Measurements from ENCODE around the gene PLVAP. TPM values are rescaled to one million over a fixed set of nuclear protein-coding genes. Genes with fewer than 3 reads are reported as not detected.

Gene PLVAP
- total RNA-seq, 1 donor from 2014 or later: 0.12 TPM

DNA sequence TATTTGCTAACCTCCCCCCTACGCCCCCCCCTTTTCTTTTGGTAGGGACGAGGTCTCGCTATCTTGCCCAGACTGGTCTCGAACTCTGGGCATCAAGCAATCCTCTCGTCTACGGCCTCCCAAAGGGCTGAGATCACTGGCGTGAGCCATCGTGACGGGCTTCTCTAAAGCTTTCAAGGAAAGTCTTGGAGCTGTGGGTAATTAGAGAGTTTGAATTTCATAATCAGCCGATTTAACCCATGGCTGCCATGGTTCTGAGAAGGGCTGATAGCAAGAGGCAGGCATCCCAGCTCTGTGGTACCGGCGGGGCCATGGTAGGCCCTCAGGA lies 73.2 kb downstream of the PLVAP start:
- no peaks in the 10 kb centered on the region for H3K27me3 Mint-ChIP-seq
- no peak for TF ChIP-seq CTCF (IDR thresholded peaks at IDR 0.05; ENCODE audit: unreplicated experiment)
- H3K36me3 Mint-ChIP-seq (ENCODE audit: insufficient read depth): peaks cover under 1% of the 10 kb centered on the region
- H3K27ac Mint-ChIP-seq: no peak overlapping the region
- no peaks in the 10 kb centered on the region for H3K9me3 Mint-ChIP-seq (ENCODE audit: low read depth)
- DNase-seq (ENCODE audit: low spot score, unreplicated experiment): no peak
- peak overlapping the region; percentile 69 for H3K4me3 Mint-ChIP-seq (ENCODE audit: low read depth)
- peaks cover 15% of the 10 kb centered on the region for H3K4me1 Mint-ChIP-seq (ENCODE audit: low read depth)

DNA sequence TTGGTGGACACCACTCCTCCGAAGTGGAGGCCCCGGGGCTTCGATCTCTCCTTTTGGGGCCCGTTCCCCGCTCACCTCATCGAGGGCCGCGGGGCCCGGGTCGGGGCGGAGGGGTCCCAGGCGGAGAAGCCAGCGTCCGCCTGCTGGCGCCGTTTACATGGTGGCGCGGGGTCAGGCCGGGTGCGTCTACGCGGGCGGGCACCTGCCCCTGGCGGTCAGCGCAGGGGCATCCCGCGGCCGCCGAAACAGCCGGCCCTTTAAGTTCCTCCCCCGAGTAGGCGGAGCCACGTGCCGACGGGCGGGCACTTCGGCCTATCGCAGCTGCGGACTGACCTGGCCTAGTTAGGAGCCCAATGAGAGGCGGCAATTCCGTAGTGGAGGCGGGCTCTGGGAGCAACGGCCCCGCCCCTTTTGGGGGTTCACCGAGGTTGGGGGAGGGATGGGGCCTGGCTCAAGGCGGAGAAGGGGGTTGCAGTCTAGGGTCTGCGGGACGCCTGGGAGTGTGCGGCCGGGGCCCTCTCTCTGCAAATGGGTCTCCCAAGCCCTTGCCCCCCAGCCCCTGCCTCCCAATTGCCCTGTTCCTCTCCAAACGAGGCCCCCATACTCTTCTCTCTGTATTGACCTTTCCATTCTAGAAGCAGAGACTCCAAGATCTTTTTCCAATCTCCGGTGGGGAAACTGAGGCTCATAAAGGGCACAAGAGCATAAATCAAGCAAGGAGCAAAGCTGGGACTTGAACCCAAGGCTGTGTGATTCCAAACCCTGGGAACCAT lies 73.8 kb downstream of the PLVAP start, which contains the start of gene ABHD8:
ABHD8 (minus strand) TSS at position 259 of the 773 bp plus-strand sequence. CDS start 1,809 bp downstream, outside the sequence.
- Mint-ChIP-seq H3K27ac (no peak within 1 kb of the TSS), H3K27me3 (no peaks in the 10 kb centered on the region), H3K4me1 (ENCODE audit: low read depth) (peaks cover 15% of the 10 kb centered on the region), H3K36me3 (ENCODE audit: insufficient read depth) (peaks cover 4% of the 10 kb centered on the region), H3K4me3 (ENCODE audit: low read depth) (peak within 1 kb of the TSS; percentile 69), H3K9me3 (ENCODE audit: low read depth) (no peaks in the 10 kb centered on the region)
- peak; percentile 74 for TF ChIP-seq CTCF (IDR thresholded peaks at IDR 0.05; ENCODE audit: unreplicated experiment)
- peak; percentile 96 for DNase-seq (ENCODE audit: low spot score, unreplicated experiment)

DNA sequence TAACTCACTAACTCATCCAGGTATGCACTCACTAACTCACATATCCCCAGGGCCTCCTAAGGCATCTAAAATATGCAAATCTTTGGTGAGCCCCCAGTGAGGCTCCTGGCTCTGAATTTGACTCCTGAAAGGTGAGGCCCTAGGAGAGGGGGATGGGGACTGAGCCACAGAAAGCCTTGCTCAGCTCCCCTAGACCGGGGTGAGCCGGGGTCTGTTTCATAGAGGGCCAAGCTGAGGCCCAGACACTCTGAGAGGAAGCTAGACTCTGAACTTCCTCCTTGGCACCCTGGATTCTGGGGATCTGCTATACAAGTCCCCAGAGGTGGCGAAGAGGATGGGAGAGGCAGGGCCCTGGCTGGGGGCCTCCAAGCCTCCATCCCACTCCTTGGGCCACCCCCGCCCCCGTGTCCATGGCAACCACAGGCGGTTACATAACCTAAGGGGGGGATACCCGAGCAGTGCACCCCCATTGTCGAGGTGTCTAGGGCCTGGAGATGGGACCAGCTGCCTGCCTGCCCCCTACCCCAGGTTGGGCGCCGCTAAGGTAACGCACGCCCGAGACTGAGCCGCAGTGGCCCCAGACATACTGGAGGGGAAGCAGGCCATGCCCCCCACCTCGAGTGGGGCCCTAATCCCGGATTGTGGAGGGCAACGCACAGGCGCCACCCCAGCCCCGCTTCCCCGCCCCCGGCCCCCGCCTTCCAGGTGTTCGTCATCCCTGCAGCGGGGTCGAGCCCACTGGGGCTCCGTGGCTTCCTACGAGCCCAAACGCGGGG lies 74.6 kb downstream of the PLVAP start:
- Mint-ChIP-seq H3K9me3 (ENCODE audit: low read depth) (no peaks in the 10 kb centered on the region), H3K4me3 (ENCODE audit: low read depth) (peak overlapping the region; percentile 69), H3K4me1 (ENCODE audit: low read depth) (peaks cover 12% of the 10 kb centered on the region), H3K27ac (no peak overlapping the region), H3K27me3 (no peaks in the 10 kb centered on the region), H3K36me3 (ENCODE audit: insufficient read depth) (peaks cover 7% of the 10 kb centered on the region)
- no peak for DNase-seq (ENCODE audit: low spot score, unreplicated experiment)
- TF ChIP-seq CTCF (IDR thresholded peaks at IDR 0.05; ENCODE audit: unreplicated experiment): no peak

Other genes with a start within 250 kb of the PLVAP start
- 23.6 and 27.2 TPM in 2 replicates for gene USE1, start 162.0 kb downstream of the PLVAP start, total RNA-seq
- gene OCEL1, start 151.1 kb downstream of the PLVAP start, total RNA-seq: 20.1 and 21.8 TPM in 2 replicates
- 134 and 150 TPM in 2 replicates for gene NR2F6, start 131.4 kb downstream of the PLVAP start, total RNA-seq
- 0.38 and 0.51 TPM in 2 replicates for gene USHBP1, start 112.6 kb downstream of the PLVAP start, total RNA-seq
- gene BABAM1, start 109.9 kb downstream of the PLVAP start, total RNA-seq: 93.4 and 113 TPM in 2 replicates
- gene ANKLE1, start 95.4 kb downstream of the PLVAP start, total RNA-seq: 6.4 and 8.1 TPM in 2 replicates
- gene ABHD8, start 73.9 kb downstream of the PLVAP start, total RNA-seq: 16.2 and 16.9 TPM in 2 replicates
- gene MRPL34, start 71.5 kb downstream of the PLVAP start, total RNA-seq: 54.0 and 54.4 TPM in 2 replicates
- 38.6 and 41.4 TPM in 2 replicates for gene DDA1, start 67.8 kb downstream of the PLVAP start, total RNA-seq
- gene ANO8, start 42.5 kb downstream of the PLVAP start, total RNA-seq: 45.2 and 45.3 TPM in 2 replicates
- gene GTPBP3, start 39.8 kb downstream of the PLVAP start, total RNA-seq: 44.5 and 46.9 TPM in 2 replicates
- not detected in 2 replicates for gene CCDC194, start 16.9 kb upstream of the PLVAP start, total RNA-seq
- 0.60 and 0.67 TPM in 2 replicates for gene BST2, start 28.3 kb upstream of the PLVAP start, total RNA-seq
- 50.7 and 56.6 TPM in 2 replicates for gene MVB12A, start 42.7 kb upstream of the PLVAP start, total RNA-seq
- gene TMEM221, start 71.3 kb upstream of the PLVAP start, total RNA-seq: 3.6 and 4.5 TPM in 2 replicates
- not detected in 2 replicates for gene NXNL1, start 83.6 kb upstream of the PLVAP start, total RNA-seq
- 16.7 and 19.8 TPM in 2 replicates for gene SLC27A1, start 93.2 kb upstream of the PLVAP start, total RNA-seq
- gene PGLS, start 134.3 kb upstream of the PLVAP start, total RNA-seq: 102 and 107 TPM in 2 replicates
- gene COLGALT1, start 178.3 kb upstream of the PLVAP start, total RNA-seq: 53.6 and 54.3 TPM in 2 replicates